Renal cortical epithelial cell (primary cell): ENCODE data around the gene OR2L3. TPM values are rescaled to one million over a fixed set of nuclear protein-coding genes. Genes with fewer than 3 reads are reported as not detected.

Source experiments
- total RNA-seq: library from RNA; depleted of rRNA; stranded (reverse); fragments of >200 nt; gene quantifications from 2 replicates; pipeline ENCODE4 v1.2.3, GENCODE V29; 2014

The OR2L3 gene
- total RNA-seq, 1 donor from 2014 or later: not detected

Other genes starting within 250 kb of the OR2L3 start
- gene OR14A16, start 222.7 kb upstream of the OR2L3 start, total RNA-seq: not detected in 2 replicates
- not detected in 2 replicates for gene OR11L1, start 204.9 kb upstream of the OR2L3 start, total RNA-seq
- 0.30 and 0.35 TPM in 2 replicates for gene TRIM58, start 189.6 kb upstream of the OR2L3 start, total RNA-seq
- gene OR2W3, start 151.2 kb upstream of the OR2L3 start, total RNA-seq: 0.15 TPM in 1 of 2 replicates, not detected in the other
- not detected in 2 replicates for gene OR2T8, start 126.6 kb upstream of the OR2L3 start, total RNA-seq
- not detected in 2 replicates for gene OR2AJ1, start 121.9 kb upstream of the OR2L3 start, total RNA-seq
- gene OR2L8, start 98.0 kb upstream of the OR2L3 start, total RNA-seq: 0.25 TPM in 1 of 2 replicates, not detected in the other
- gene OR2AK2, start 81.6 kb upstream of the OR2L3 start, total RNA-seq: not detected in 2 replicates
- gene OR2L5, start 33.2 kb upstream of the OR2L3 start, total RNA-seq: 0.05 TPM in 1 of 2 replicates, not detected in the other
- not detected in 2 replicates for gene OR2L2, start 16.8 kb upstream of the OR2L3 start, total RNA-seq
- not detected in 2 replicates for gene OR2L13, start 48.3 kb downstream of the OR2L3 start, total RNA-seq
- gene OR2M5, start 98.3 kb downstream of the OR2L3 start, total RNA-seq: not detected in 2 replicates
- not detected in 2 replicates for gene OR2M2, start 128.0 kb downstream of the OR2L3 start, total RNA-seq
- gene OR2M3, start 150.4 kb downstream of the OR2L3 start, total RNA-seq: not detected in 2 replicates
- not detected in 2 replicates for gene OR2M4, start 184.6 kb downstream of the OR2L3 start, total RNA-seq
- gene OR2T33, start 231.1 kb downstream of the OR2L3 start, total RNA-seq: not detected in 2 replicates